GM20000 (cell line): ENCODE measurements around the gene SERPINE1.

Experiments used
- DNase-seq: peaks from one replicate; pipeline ENCODE4 v3.0.0; 2012; ENCODE audit warnings: low spot score
- TF ChIP-seq, protein P1 (sequence below): IDR thresholded peaks from 2 replicates; pipeline ENCODE4 v1.5.1; 2012; ENCODE audit warnings: mild to moderate bottlenecking, control low read depth; ENCODE audit errors: extremely low read depth, missing control alignments

The SERPINE1 gene

DNA sequence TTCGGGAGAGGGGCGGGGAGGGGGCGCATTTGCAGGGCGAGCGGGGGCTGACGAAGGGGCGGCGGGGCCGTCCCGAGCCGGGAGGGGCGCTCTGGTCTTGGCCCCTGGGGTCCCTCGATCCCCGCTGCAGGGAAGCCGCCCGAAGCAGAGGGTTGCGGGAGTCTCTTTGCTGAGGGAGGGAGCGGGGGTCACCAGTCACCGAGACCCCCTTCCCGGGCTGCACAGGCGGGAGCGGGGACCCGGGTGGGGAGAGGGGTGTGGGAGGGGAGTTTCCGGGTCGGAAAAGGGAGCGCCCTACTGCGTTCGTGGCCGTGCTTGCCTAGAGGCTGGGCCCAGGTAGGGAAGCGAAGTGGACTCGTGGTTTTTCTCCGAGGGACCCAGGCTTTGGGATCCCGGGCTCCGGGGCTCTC lies 27.8 kb downstream of the SERPINE1 start:
- TF ChIP-seq, protein P1, sequence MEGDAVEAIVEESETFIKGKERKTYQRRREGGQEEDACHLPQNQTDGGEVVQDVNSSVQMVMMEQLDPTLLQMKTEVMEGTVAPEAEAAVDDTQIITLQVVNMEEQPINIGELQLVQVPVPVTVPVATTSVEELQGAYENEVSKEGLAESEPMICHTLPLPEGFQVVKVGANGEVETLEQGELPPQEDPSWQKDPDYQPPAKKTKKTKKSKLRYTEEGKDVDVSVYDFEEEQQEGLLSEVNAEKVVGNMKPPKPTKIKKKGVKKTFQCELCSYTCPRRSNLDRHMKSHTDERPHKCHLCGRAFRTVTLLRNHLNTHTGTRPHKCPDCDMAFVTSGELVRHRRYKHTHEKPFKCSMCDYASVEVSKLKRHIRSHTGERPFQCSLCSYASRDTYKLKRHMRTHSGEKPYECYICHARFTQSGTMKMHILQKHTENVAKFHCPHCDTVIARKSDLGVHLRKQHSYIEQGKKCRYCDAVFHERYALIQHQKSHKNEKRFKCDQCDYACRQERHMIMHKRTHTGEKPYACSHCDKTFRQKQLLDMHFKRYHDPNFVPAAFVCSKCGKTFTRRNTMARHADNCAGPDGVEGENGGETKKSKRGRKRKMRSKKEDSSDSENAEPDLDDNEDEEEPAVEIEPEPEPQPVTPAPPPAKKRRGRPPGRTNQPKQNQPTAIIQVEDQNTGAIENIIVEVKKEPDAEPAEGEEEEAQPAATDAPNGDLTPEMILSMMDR = no peak
- DNase-seq = no peak

DNA sequence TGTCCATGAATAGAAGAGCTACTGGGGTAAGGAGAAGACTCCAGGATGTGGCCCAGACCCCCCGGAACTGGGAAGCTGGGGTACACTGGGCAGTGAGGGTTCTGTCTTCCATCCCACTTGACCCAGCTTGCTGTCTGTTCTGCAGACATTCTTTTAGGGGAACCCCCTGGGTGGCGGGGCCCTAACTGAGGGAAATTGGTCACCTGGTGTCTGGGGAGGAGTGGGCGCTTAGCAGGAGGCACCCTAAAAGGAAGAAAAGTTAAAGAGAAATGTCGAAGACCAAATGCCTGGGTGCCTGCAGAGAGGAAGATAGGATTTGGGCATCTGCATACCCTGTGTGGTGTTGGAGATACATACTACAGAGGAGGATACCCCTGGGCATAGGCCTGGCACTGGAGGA lies 28.4 kb downstream of the SERPINE1 start:
- no peak for DNase-seq
- TF ChIP-seq, protein P1 = no peak

- no peak for DNase-seq
- TF ChIP-seq, protein P1 = no peak
Observed at GRCh38 chr7:101156277-101156676, 29.4 kb downstream of the SERPINE1 start.

DNA sequence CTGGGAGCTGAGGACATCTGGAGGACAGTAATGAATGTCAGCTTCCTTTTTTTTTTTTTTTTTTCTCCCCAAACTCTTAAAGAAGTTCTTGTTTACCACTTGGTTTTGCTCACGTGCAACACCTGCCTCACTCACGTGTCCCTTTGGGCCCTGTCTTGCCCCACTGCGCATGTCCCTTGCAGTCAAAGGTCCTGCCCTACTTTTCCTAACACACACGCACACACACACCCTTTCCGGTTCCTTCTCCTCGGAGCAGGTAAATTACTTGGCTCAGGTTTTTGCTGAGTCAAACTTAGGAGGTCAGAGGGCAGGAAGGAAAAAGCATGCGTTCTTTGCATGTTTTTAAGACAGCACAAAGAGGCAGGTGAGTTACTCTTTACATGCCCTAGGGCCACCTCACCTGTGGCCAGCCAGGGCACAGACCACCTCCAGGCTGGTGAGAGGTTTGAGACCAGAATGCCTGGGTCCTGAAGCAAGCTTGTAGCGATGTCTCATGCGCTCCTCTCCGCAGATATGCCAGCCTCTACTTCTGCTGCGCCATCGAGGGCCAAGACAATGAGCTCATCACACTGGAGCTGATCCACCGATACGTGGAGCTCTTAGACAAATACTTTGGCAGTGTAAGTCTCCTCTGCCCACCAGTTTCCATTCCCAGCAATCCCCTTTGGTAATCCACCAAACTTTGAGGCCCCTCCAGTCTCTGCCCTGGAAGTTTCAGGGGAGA lies 30.1 kb downstream of the SERPINE1 start:
- TF ChIP-seq, protein P1 = no peak
- DNase-seq = no peak

GRCh38 chr7:101159696-101160674 lies 33.1 kb downstream of the SERPINE1 start:
- TF ChIP-seq, protein P1 = no peak
- no peak for DNase-seq

DNA sequence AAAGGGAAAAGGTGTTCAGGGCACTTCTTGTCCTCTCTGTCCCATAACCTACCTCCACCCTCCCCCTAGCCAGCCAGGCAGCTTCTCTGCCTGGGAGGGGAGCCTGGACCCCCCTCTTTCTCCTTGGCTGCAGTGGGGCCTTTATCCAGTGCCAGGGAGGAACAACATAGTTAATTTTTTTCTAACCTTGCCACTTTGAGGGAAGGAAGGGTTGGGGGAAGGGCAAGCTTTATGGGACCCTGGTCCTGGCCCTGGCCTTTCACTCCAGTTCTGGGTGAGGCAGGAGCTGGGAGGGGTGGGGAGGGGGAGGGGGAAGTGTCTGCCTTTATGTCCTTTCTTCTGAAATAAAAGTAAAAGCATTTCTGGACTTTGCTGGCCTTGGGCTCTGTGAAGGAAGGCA lies 34.0 kb downstream of the SERPINE1 start:
- TF ChIP-seq, protein P1 = no peak

More for the DNA sequence above, 34.0 kb downstream of the SERPINE1 start:
- no peak for DNase-seq
